Transverse colon (tissue), 4 donors: ENCODE measurements around the gene ZCCHC8.

Experiments
- EP300 ChIP-seq: sonication (generic); formaldehyde crosslinking; IDR thresholded peaks from one replicate; pipeline ENCODE4 v1.6.1; 2017; ENCODE audit warnings: antibody characterized with exemption, low read depth
- POLR2A ChIP-seq: fragments of 450-650 bp; IDR thresholded peaks from one replicate; pipeline ENCODE4 v1.6.1; 2016; ENCODE audit warnings: antibody characterized with exemption, mild to moderate bottlenecking, moderate library complexity
- POLR2AphosphoS5 ChIP-seq, 3 donors: sonication (generic); formaldehyde crosslinking; IDR thresholded peaks; one replicate each; pipeline ENCODE4 v1.6.1; 2016; ENCODE audit warnings: antibody characterized with exemption in 3 of 3
- TF ChIP-seq, protein P1 (sequence below), 5 experiments: fragments of 200-600 bp in 3 of 5; fragments of 450-650 bp in 2 of 5; sonication (generic) in 3 of 5; IDR thresholded peaks; 1 replicate in 2 of 5; 2 replicates in 3 of 5; pipeline ENCODE4 v1.5.1; 2016 to 2017; ENCODE audit warnings: antibody characterized with exemption in 5 of 5, inconsistent platforms in 3 of 5, mild to moderate bottlenecking in 2 of 5, moderate library complexity in 1 of 5

- TF ChIP-seq POLR2A = no peak
- TF ChIP-seq, protein P1, sequence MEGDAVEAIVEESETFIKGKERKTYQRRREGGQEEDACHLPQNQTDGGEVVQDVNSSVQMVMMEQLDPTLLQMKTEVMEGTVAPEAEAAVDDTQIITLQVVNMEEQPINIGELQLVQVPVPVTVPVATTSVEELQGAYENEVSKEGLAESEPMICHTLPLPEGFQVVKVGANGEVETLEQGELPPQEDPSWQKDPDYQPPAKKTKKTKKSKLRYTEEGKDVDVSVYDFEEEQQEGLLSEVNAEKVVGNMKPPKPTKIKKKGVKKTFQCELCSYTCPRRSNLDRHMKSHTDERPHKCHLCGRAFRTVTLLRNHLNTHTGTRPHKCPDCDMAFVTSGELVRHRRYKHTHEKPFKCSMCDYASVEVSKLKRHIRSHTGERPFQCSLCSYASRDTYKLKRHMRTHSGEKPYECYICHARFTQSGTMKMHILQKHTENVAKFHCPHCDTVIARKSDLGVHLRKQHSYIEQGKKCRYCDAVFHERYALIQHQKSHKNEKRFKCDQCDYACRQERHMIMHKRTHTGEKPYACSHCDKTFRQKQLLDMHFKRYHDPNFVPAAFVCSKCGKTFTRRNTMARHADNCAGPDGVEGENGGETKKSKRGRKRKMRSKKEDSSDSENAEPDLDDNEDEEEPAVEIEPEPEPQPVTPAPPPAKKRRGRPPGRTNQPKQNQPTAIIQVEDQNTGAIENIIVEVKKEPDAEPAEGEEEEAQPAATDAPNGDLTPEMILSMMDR (IDR thresholded peaks at IDR 0.05) = no peak
- no peak for TF ChIP-seq POLR2AphosphoS5 (IDR thresholded peaks at IDR 0.05)
- no peak for TF ChIP-seq EP300
These were observed 17.1 kb upstream of the ZCCHC8 start for GRCh38 chr12:122517877-122518276.
